Glomerular visceral epithelial cell (primary cell): ENCODE results near the gene ZBTB42.
A peak's percentile ranks its signal among the peaks of the same experiment; 100 is the strongest.

Source experiments
- DNase-seq: peaks from one replicate; pipeline ENCODE4 v3.0.0-alpha.2; 2016; ENCODE audit errors: extremely low spot score

Gene ZBTB42

DNA sequence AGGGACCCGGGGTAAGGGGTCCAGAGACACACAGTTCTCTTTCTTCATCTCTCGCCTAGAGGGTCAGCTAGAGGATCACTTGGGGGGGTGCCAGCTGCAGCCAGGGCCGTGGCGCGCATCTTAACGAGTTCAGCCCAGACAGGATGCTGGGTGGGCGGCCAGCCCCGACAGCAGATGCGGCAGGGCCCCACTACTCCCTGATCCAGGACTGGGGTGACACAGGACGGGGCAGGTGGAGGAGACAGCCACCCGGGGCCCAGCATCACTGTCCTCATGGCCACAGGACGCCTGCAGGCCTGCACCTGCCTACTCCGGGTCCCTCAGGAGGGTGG, 18.1 kb upstream of the ZBTB42 start:
- DNase-seq, result no peak

DNA sequence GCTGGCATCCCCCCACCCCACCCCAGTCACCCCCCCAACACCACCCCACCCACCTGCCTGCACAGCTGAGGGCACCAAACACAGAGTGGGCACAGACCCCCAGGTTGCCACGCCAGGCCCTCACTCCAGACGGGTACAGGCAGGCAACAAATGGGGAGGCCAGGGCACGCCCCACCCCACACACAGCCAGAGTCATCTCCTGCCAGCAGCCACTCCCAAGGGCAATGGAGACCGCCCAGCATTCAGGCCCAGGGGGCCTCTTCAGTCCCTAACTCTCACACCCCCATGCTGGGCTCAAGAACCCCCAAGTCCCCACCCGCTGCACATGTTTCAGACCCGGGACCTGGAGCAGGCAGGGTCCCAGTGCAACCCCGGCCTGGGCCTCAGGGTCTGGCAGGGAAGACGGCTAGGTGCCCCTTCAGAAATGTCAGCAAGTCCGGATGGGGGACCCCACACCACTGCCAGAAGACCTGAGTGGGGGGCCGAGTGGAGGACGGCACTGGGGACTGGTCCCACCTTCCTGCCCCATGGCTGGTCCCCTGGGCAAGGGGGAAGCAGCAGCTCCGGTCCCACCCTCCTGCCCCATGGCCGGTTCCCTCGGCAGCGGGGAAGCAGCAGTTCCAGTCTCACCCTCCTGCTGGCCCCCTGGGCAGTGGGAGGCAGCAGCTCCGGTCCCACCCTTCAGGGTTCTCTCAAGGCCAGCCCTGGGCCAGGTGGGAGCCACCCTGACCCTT, 17.2 kb upstream of the ZBTB42 start:
- no peak for DNase-seq

DNA sequence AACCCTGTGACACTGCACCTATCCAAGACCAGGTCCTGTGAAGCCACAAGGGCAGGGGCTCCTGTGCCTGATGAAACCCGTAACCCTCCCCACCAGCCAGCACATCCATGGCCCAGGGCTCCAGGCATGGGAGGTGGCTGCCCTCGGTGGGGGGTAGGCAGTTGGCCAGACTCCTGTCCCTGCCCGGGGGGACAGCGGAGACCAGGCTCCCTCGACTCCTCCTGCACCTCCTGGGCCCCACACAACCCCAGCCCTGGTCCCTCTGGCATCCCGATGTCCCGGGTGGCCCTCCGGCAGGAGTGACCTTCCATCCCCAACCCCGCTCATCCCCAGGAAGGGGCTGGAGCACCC, 16.7 kb upstream of the ZBTB42 start:
- no peak for DNase-seq

DNA sequence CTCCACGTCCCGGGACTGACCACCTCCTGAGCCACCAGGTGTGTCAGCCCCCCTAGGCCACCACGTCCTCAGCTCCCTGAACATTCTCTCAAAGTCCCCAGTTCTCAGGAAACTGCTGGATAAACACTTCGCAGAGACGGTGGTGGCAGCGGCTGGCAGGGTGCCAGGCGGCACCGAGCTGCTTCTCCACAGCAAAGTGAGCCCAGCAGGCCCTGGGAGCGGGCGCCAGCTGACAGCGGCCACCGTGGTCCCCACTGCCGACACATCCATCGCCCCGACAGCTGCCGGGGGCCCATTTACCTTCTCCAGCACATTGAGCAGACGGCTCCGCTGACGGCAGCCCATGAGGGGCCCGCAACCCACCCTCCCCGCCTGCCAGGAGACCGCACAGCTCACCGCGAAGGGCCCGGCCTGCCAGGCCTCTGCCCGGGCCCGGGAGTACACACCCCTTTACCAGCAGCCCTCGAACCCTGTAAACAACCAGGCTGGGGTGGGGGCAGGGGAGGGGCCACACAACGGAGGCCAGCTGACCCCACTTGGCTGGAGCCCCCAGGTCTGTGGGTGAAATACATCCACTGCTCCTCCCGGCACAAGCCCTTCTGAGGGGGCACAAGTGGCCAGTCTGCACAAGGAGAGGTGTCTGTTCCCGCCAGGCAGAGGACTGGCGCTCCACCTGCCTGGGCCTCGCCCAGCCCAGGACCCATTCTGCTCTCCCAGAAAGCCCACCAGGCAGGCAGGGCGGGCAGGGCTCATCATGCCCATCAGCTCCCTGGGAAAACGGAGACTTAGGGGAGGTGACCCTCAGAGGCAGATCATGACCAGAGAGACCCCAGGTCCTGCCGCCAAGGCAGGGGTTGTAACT, 15.8 kb upstream of the ZBTB42 start:
- DNase-seq, result no peak

DNA sequence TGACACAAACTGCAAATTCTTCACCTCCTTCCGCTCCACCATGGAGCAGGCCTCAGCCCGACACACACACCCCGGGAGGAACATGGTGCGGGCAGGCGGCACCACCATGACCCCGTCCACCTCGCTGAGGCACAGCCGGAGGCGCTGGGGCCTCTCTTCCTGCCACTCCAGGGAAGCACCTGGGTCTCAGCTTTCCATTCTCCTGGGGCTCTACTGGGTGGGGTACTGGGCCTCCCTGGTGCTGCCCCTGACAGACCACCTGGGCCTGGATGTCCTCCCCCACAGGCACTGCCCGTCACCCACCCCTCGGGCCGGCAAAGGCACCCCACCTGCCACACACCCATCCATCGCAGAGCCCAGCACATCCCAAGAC, 15.2 kb upstream of the ZBTB42 start:
- DNase-seq, result no peak

DNA sequence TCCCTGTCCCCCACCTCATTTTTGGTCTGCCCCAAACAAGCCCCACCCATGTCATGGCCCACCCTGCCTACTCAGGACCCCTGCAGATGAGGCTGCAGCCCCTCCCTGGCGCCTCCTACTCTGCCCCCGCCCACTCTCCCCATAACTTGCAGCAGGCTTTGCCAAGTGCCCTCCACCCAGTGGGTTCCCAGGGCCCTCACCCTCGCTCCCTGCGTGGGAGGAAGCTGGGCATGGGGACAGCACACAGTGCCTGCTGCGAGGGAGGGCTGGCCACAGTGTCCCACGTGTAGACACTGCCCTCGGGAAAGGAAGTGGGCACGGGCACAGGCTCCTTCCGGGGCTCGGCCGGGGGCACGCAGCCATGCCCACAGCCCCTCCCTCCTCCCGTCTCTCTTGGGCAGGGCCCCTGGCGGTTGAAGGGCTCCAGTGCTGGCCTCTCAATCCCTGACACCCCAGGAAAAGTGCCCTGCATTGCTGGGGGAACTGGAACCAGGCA, 14.8 kb upstream of the ZBTB42 start:
- no peak for DNase-seq

DNA sequence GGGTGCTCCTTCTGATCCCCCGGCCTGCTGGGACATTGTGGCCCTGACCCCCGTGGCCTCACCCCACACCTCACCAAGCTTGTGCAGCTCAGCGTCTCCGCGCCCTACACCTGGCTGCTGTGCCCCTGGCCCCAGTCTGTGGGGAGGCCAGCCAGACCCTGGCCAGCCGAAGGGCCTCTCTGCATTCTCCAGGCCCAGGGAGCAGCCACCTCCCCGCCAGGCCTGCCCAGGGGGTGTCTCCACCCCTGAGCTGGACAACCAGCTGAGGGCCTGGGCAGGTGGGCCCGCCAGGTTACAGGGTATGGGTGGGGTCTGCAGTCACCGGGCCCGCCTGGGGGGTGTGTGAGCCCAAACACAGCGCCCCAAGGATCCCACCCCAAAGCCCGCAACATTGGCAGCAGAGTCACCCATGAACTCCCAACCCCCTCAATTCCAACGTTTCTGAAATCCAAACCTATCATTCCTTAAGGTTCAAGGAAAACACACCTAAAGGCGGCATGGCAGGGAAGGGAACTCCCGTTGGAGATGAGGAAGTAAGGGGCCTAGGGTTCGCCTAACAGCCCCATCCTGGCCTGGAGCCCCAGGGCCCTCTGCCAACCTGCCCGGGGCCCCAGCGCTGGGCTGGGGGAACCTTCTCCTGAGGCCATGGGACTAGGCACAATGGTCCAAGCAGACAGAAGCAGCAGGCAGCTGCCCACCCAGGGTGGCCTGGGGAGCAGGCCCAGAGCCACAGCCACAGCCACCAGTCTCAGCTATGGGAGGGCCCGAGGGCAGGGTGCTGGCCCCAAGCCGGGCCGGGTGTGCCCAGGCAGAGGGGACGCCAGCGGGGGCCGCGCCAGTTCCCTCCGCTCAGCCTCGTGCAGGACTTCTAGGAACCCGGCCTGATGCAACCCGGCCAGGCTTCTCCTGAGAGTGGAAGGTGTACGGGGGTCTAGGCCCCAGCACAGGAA, 13.9 kb upstream of the ZBTB42 start:
- no peak for DNase-seq

DNA sequence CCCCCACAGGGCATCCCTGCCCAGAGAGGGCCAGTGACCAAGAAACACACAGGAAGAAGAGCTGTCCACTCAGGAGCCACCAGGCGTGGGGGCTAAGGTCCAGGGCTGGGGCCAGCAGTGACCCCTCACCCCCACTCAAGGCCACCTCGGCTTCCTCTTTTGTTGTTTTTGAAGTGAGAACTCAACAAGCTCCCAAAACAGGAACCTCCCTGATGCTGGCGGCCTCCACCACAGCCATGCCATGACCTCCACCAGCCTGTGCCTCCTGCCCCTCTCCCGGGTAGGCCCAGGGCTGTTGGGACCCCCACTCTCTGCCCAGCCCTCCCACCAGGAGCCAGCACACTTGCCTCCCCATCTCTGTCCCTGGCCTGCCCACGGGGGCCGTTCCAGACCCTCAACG, 13.2 kb upstream of the ZBTB42 start:
- no peak for DNase-seq

DNA sequence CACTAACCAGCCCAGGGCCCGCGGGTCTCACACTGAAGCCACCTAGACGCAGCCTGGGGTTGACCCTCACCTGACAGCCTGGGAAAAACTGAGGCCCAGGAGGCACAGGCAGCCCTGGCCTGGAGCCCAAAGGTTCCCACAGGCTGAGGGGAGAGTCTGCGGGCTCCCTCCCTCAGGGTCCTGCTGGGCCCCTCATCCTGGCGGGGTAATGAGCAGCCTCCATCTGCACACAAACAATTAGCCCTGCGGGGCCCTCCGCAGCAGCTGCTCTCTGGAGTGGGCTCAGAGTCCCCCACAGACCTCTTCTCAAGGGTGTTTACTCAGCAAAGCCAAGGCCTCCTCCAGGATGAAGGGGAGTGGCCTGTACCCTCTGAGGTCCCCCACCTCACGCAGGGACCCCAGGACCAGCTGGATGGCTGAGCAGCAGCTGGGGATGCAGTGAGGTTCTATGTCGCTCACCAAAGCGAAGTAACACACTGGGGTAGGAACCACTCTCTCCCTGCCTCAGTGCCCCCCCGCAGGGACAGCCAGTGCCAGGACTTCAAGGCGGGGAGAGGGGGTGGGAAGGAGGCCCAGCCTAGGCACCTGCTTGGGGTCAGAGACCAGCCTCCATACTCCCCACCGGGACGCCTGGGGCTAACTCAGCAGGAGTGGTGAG, 12.6 kb upstream of the ZBTB42 start:
- no peak for DNase-seq

DNA sequence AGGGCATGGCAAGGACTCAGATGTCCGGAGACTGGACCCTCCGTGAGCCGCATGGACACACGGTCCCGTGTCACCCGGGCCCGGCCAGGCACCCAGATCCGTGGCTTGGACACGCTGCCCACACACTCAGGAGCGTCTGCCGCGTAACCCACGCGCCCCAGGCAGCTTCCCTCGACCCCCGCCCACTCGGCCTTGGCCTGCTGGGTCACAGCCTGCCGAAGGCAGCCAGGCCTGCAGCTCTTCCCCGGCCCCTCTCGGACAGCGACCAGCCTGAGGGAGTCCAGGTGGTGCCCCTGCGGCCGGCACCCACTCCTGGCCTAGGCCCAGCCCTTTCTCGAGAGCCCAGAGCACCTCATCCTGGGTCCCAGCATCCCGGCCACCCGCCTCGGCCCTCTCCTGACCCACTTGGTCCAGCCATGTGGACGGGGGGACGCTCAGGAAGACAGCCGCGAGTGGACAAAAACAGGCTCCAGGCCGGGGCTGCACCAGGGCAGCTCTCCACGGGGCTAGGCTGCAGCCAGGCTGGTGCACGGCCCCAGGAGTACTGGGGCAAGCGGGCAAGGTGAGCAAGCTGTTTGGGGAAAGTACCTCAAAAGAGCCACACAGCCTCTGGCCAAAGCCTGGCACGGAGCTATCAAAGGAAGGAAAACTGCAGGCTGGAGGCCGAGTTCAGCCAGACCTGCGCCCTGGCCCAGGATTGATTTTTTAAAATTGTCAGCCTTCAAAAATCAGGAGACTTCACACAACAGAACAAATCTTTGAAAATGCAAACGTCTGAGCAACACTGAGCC, 11.8 kb upstream of the ZBTB42 start:
- DNase-seq, result no peak

DNA sequence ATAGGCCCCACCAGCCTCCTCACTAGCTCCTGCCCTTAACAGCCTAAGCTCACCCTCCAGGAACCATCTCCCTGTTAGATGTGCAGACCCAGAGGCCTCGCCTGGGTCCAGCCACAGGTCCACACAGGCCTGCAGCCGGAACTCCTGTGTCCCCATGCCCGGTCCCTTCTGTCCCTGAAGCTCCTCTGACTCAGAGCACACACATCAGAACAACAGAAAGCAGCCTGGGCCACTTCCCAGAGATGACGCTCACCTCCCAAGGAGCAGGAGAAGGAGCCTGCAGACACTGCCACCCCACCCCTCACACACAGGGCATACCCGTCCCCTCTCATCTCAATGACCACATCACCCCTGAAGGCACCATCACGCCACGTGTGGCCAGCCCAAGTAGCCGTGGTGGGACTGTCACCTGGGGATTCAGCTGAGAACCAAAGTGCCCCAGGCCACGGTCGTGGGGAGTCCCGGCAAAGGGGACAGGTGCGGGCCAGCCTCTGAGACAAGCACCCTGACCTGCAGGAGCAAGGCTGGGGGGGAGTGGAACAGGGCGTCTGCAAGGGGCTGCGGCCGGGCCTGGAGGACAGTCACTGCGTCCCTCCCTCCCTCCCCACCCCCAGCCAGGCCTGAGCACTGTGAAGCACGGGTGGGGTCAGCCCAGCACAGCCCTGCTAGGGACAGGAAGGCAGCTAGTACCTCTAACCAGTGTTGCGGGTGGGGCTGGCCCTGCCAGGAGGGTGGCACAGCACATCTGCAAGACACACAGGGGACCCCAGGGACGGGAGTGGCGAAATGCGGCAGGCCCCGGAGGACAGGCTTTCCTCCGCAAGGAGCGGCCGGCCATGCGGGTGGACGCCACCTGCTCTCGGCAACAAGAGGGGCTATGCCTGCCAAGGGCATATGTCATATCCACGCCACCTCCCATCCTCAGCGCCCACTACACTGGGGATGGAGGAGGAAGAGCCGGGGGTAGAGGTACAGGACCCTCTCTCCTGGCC, 10.9 kb upstream of the ZBTB42 start:
- no peak for DNase-seq

DNA sequence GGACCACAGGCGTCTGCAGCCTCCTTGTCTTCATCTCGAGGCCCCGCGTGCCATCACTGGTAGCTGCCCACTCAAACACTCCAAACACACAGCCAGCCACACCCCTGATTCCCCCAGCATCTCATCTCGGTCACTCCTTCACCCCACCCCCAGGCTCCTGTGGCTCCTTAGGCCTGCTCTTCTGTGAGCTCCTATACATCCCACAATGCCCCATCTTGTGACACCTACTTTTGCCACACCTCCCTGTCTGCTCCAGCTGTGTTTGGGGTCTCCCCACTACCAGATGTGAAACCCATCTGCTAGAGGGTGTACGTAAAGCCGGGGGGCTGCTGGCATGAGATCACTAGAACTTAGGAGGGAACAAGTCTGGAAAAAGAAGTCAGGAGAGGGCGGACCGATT, 9.5 kb upstream of the ZBTB42 start:
- DNase-seq, result no peak

DNA sequence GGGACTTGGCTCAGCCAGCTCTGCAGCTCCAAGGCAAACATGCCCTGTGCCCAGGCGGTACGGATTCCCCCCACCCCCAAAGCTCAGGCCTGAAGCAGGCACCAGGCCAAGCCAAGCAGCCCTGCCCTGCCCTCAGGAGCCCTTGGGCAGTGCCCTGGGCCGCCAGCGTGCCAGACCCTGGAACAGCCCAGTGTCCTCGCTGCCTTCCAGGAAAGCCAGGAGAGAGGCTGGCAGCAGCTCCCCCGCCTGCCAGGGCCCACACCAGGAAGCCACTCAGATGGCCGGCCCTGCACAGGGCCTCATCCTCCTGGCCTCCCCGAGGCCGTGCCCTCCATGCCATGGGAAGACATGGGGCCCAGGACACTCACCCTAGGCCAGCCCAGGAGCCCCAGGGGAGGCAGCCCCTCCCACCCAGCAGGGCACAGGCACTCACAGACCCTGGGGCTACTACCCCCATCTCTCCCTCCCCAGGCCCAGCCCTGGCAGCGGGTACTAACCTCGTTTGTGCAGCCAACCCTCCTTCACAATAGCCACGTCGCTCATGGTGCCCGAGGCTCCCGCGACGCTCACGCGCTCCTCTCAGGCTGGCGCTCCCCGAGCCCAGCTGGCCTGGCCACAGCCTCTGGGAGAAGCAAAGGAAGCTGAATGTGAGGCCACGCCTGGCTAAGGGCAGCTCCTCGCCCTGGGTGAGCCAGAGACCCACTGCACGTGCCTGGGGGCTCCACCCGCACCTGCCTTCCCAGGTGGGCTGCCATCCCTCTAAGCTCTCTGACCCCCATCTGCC, 8.6 kb upstream of the ZBTB42 start:
- DNase-seq, result no peak

DNA sequence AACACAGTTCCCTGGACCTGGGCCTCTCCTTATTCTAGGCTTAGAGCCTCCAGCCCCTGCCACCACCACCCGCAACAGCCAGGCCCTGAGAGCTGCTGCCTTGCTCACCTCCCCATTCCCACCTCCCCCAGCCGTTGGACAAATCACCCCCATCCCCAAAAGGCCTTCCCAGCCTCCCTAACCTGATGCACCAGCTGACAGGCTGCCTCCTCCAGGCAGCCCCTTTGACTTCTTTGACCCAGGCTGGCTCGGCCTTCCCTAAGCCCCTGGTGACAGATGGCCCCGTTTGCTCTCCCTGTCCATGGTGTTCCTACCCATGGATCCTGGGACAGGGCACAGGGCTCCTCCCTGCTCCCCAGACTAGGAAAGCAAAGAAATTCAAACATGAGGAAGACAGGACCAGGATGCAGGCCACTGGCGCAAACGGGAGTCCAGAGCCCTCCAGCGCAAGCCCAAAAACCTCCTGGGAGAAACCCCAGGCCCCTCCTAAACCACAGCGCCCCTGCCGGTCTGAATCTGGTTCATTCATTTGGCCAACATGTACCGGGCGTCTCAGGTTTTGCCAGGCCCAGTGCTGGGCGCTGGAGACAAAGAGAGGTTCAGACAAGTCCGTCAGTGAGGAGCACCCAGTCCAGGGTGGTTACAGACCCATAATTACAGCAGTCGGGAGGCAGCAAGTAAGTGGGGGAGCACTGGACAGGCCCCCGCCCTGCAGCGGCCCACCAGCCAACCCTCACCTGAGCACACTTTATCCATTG, 7.8 kb upstream of the ZBTB42 start:
- DNase-seq, result no peak

DNA sequence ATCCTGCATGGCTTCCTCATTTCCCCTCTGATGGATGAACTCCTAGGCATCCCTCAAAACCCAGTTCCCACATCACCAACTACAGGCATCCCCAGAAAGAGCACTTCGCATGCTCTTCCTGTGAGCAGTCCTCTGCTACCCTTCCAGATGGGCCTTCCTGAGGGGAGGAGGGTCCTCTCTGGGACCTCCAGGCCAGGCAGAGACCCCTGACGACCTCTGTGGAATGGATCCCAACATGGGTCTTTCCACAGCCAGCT, 7.3 kb upstream of the ZBTB42 start:
- DNase-seq, result no peak

DNA sequence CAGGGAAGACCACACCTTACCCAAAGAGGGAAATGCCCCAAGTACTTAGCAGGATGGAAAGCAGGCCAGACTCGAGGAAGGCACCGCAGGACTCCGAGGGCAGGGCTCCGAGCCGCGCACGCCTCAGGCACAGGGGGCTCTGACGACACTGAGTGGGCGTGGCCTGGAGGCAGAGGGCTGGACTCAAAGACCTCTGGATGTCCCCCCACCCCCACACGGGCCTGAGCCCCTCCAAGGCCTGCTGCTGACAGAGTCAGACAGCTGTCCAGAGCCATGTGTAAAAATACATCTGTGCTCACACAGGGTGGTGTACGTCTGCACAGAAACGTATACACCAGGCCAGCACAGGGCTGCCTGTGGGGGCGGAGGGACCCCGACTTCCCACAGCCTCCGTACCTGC, 6.8 kb upstream of the ZBTB42 start:
- DNase-seq, result peak; percentile 69

DNA sequence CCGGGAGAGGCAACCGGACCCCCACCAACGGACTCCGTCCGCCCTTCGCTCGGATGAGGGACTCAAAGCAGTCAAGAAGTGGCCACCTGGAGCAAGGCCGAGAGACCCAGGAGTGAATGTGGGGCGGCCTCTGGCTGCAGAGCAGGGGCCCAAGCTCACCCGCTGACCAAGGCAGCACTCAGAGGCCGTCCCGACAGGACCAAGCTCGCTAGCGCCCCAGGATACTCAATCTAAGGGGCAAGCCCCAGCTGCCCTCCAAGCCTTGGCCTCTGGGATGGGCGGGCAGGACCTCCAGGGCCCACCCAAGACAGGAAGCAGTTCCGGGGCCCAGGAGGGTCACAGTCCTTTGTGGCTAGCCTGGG, 6.3 kb upstream of the ZBTB42 start:
- peak; percentile 42 for DNase-seq

DNA sequence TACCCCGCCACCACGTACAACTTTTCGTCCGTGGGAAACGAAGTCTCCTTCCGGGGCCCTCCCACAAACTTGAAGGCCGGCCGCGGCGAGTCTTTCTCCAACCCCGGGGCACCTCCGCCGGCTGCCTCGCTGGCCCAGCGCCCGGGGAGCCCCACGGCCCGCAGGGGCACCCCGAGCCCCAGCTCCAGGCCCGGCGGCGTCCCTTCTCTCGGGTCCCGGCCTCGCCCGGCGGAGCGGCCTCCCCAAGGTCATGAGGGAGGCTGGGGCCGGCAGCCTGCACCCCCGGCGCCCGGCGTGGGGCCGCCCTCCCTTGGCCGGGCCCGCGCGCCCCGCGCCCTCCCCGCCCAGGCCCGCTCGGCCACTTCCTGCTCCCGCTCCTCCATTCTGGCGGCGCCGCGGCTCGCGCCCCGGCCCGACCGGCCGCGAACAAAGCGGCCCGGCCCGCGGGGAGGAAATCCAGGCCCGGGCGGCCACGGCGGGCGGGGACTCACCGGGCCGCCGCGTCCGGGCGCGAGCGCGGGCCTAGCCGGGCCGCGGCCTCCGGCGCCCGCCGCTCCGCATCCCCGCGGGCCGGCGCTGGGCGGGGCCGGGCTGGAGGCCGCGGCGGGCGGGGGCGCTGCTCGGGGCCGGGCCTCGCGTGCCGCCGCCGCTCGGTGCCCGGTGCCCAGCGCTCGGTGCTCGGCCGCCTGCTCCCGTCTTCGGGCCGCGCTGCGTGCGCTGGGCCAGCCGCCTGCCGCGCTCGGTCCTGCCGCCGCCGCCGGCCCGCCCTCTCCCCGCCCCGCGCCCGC, 5.7 kb upstream of the ZBTB42 start, which contains the start of gene AKT1:
TSS of gene AKT1 (minus strand) at position 756 of the 788 bp plus-strand sequence. CDS start 3,105 bp downstream, outside the sequence.
- peak; percentile 69 for DNase-seq
